GM12875 (cell line): ENCODE data around the gene ZFR.

Experiments
- H3K4me3 ChIP-seq: one replicate; pipeline ENCODE4 v1.5.1; 2011; ENCODE audit warnings: low read depth, low read length, control low read depth
- TF ChIP-seq, protein P1 (sequence below): IDR thresholded peaks from 2 replicates; pipeline ENCODE4 v1.5.1; 2011; ENCODE audit warnings: low read depth, mild to moderate bottlenecking, control low read depth, inconsistent platforms, low read length, moderate library complexity, borderline replicate concordance; ENCODE audit not compliant: insufficient read depth

ZFR gene

DNA sequence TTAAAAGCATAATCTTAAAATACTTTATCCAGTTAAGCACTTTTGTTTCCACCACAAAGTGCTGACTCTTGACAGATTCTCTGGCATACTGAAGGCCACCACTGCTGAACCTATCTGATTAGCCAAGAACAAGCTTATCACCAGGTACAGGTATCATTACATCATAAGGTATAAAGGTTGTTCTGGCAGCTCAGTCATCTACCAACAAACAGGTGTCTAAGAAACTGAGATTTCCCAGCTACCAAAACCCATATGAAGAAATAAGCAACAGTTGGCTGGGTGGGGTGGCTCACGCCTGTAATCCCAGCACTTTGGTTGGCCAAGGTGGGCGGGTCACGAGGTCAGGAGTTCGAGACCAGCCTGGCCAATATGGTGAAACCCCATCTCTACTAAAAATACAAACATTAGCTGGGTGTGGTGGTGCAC, 136.8 kb downstream of the ZFR start:
- H3K4me3 ChIP-seq = no peak overlapping the region
- TF ChIP-seq, protein P1, sequence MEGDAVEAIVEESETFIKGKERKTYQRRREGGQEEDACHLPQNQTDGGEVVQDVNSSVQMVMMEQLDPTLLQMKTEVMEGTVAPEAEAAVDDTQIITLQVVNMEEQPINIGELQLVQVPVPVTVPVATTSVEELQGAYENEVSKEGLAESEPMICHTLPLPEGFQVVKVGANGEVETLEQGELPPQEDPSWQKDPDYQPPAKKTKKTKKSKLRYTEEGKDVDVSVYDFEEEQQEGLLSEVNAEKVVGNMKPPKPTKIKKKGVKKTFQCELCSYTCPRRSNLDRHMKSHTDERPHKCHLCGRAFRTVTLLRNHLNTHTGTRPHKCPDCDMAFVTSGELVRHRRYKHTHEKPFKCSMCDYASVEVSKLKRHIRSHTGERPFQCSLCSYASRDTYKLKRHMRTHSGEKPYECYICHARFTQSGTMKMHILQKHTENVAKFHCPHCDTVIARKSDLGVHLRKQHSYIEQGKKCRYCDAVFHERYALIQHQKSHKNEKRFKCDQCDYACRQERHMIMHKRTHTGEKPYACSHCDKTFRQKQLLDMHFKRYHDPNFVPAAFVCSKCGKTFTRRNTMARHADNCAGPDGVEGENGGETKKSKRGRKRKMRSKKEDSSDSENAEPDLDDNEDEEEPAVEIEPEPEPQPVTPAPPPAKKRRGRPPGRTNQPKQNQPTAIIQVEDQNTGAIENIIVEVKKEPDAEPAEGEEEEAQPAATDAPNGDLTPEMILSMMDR = no peak

- TF ChIP-seq, protein P1 = no peak
- H3K4me3 ChIP-seq = no peak overlapping the region
These were observed 139.9 kb downstream of the ZFR start for GRCh38 chr5:32304622-32305021.
